HG03378 (cell line): ENCODE data around the gene NPAS1.
"Not testable (repeated sequence)": the region's sequence is repeated elsewhere in the genome, so short reads cannot be mapped to it uniquely, and the experiment has no call there.

Source experiments
- ATAC-seq: cut with Tn5 transposase; IDR thresholded peaks from one replicate; pipeline ENCODE4 v1.9.1; 2021; ENCODE audit warnings: mild to moderate bottlenecking, moderate library complexity; ENCODE audit not compliant: unreplicated experiment

NPAS1 gene

GRCh38 chr19:46990991-46991676 lies 28.5 kb upstream of the NPAS1 start:
- no peak for ATAC-seq

GRCh38 chr19:46992699-46993535 lies 26.7 kb upstream of the NPAS1 start:
- ATAC-seq: no peak

- ATAC-seq: no peak
Observed at GRCh38 chr19:46993622-46994021, 26.0 kb upstream of the NPAS1 start.

- ATAC-seq: no peak
Observed at GRCh38 chr19:46994141-46994686, 25.4 kb upstream of the NPAS1 start.

GRCh38 chr19:46995492-46995891 lies 24.1 kb upstream of the NPAS1 start:
- ATAC-seq: no peak

- no peak for ATAC-seq
Observed at GRCh38 chr19:46998445-46999125, 21.1 kb upstream of the NPAS1 start.

GRCh38 chr19:46999377-46999776 lies 20.3 kb upstream of the NPAS1 start:
- ATAC-seq: no peak

- no peak for ATAC-seq
Observed at GRCh38 chr19:46999878-47000277, 19.8 kb upstream of the NPAS1 start.

GRCh38 chr19:47000373-47000772 lies 19.3 kb upstream of the NPAS1 start:
- ATAC-seq: no peak

- no peak for ATAC-seq
Observed at GRCh38 chr19:47001584-47001983, 18.1 kb upstream of the NPAS1 start.

GRCh38 chr19:47002106-47002766 lies 17.4 kb upstream of the NPAS1 start:
- no peak for ATAC-seq

GRCh38 chr19:47002853-47003610 lies 16.6 kb upstream of the NPAS1 start:
- ATAC-seq: no peak

GRCh38 chr19:47003611-47004465 lies 15.8 kb upstream of the NPAS1 start:
- no peak for ATAC-seq

GRCh38 chr19:47005164-47005641 lies 14.4 kb upstream of the NPAS1 start:
- no peak for ATAC-seq

- no peak for ATAC-seq
Observed at GRCh38 chr19:47005873-47006272, 13.8 kb upstream of the NPAS1 start.

- ATAC-seq: no peak
Observed at GRCh38 chr19:47006496-47006895, 13.1 kb upstream of the NPAS1 start.

- ATAC-seq: not testable (repeated sequence)
Observed at GRCh38 chr19:47010549-47010948, 9.1 kb upstream of the NPAS1 start.

GRCh38 chr19:47012617-47013016 lies 7.0 kb upstream of the NPAS1 start:
- no peak for ATAC-seq

- no peak for ATAC-seq
Observed at GRCh38 chr19:47013041-47013517, 6.6 kb upstream of the NPAS1 start.
